Measurements from ENCODE around the gene SLC6A18.
"Not testable (repeated sequence)": the region's sequence is repeated elsewhere in the genome, so short reads cannot be mapped to it uniquely, and the experiment has no call there.

DNA sequence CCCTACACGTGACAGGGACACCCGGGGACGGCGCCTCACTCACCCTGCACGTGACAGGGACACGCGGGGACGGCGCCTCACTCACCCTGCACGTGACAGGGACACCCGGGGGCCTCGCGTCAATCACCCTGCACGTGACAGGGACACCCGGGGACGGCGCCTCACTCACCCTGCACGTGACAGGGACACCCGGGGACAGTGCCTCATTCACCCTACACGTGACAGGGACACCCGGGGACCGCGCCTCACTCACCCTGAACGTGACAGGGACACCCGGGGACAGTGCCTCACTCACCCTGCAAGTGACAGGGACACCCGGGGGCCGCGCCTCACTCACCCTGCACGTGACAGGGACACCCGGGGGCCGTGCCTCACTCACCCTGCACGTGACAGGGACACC is 64.4 kb downstream of the SLC6A18 start:
- TF ChIP-seq, protein P1, sequence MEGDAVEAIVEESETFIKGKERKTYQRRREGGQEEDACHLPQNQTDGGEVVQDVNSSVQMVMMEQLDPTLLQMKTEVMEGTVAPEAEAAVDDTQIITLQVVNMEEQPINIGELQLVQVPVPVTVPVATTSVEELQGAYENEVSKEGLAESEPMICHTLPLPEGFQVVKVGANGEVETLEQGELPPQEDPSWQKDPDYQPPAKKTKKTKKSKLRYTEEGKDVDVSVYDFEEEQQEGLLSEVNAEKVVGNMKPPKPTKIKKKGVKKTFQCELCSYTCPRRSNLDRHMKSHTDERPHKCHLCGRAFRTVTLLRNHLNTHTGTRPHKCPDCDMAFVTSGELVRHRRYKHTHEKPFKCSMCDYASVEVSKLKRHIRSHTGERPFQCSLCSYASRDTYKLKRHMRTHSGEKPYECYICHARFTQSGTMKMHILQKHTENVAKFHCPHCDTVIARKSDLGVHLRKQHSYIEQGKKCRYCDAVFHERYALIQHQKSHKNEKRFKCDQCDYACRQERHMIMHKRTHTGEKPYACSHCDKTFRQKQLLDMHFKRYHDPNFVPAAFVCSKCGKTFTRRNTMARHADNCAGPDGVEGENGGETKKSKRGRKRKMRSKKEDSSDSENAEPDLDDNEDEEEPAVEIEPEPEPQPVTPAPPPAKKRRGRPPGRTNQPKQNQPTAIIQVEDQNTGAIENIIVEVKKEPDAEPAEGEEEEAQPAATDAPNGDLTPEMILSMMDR (IDR thresholded peaks at IDR 0.05; ENCODE audit: low read depth, low read length, poor library complexity, severe bottlenecking), result not testable (repeated sequence)
- TF ChIP-seq EZH2phosphoT487 (IDR thresholded peaks at IDR 0.05; ENCODE audit: borderline replicate concordance, low read length), result not testable (repeated sequence)
